CD14-positive monocyte (primary cell): ENCODE data around the gene RSPH10B2. TPM values are rescaled to one million over a fixed set of nuclear protein-coding genes. Genes with fewer than 3 reads are reported as not detected.
"Not testable (repeated sequence)": the region's sequence is repeated elsewhere in the genome, so short reads cannot be mapped to it uniquely, and the experiment has no call there.

Source experiments
- DNase-seq, 3 donors: peaks; one replicate each; pipeline ENCODE4 v3.0.0-alpha.2; 2011 to 2022
- H2AFZ ChIP-seq: 2 replicates; pipeline ENCODE4 v1.6.0; 2012; ENCODE audit warnings: mild to moderate bottlenecking, low read depth, low read length, inconsistent platforms; ENCODE audit not compliant: insufficient read depth, poor library complexity, severe bottlenecking
- H3K27ac ChIP-seq, 2 donors: 1 replicate in 1 of 2; 2 replicates in 1 of 2; pipeline ENCODE4 v1.5.1; 2012 to 2013; ENCODE audit warnings: low read length in 2 of 2, control low read depth in 1 of 2, inconsistent platforms in 1 of 2, low read depth in 1 of 2, mild to moderate bottlenecking in 1 of 2
- H3K27me3 ChIP-seq, 2 donors: one replicate each; pipeline versions ENCODE4 v1.6.0 to v1.6.1; 2011 to 2013; ENCODE audit warnings: low read length in 2 of 2; ENCODE audit not compliant: control insufficient read depth in 2 of 2, insufficient read depth in 2 of 2
- H3K36me3 ChIP-seq, 2 donors: replicated peaks in 1 of 2; 1 replicate in 1 of 2; 2 replicates in 1 of 2; pipeline versions ENCODE4 v1.5.1 to v1.6.1; 2012 to 2013; ENCODE audit warnings: low read length in 2 of 2, control low read depth in 1 of 2, inconsistent platforms in 1 of 2, mild to moderate bottlenecking in 1 of 2; ENCODE audit not compliant: insufficient read depth in 2 of 2, control insufficient read depth in 1 of 2
- H3K4me1 ChIP-seq, 2 donors: 1 replicate in 1 of 2; 2 replicates in 1 of 2; pipeline versions ENCODE4 v1.5.1 to v1.6.1; 2012 to 2013; ENCODE audit warnings: low read length in 2 of 2, control low read depth in 1 of 2, inconsistent platforms in 1 of 2, mild to moderate bottlenecking in 1 of 2, moderate library complexity in 1 of 2; ENCODE audit not compliant: insufficient read depth in 2 of 2, control insufficient read depth in 1 of 2
- H3K4me2 ChIP-seq: replicated peaks from 2 replicates; pipeline ENCODE3; 2012; ENCODE audit warnings: low read length, moderate library complexity, mild to moderate bottlenecking; ENCODE audit not compliant: poor library complexity, severe bottlenecking; ENCODE audit errors: extremely low read depth
- H3K4me3 ChIP-seq, 3 experiments: fragments of 200-600 bp in 1 of 3; sonication (generic) in 1 of 3; replicated peaks in 1 of 3; 1 replicate in 2 of 3; 2 replicates in 1 of 3; pipeline ENCODE4 v1.5.1; 2011 to 2013; ENCODE audit warnings: low read length in 3 of 3, mild to moderate bottlenecking in 3 of 3, control low read depth in 2 of 3, low read depth in 2 of 3, inconsistent platforms in 1 of 3, moderate library complexity in 1 of 3
- H3K79me2 ChIP-seq: 2 replicates; pipeline ENCODE4 v1.6.0; 2012; ENCODE audit warnings: mild to moderate bottlenecking, control low read depth, inconsistent platforms, low read length, moderate library complexity; ENCODE audit not compliant: insufficient read depth
- H3K9ac ChIP-seq: 2 replicates; pipeline ENCODE4 v1.6.0; 2017; ENCODE audit warnings: low read length, mild to moderate bottlenecking; ENCODE audit not compliant: insufficient read depth, poor library complexity, severe bottlenecking
- H3K9me3 ChIP-seq, 2 donors: replicated peaks in 1 of 2; 1 replicate in 1 of 2; 2 replicates in 1 of 2; pipeline versions ENCODE4 v1.5.1 to v1.6.1; 2012 to 2013; ENCODE audit warnings: low read length in 2 of 2, control low read depth in 1 of 2; ENCODE audit not compliant: control insufficient read depth in 1 of 2, insufficient read depth in 1 of 2
- H4K20me1 ChIP-seq: 2 replicates; pipeline ENCODE4 v1.6.0; 2012; ENCODE audit warnings: mild to moderate bottlenecking, low read length, control low read depth, moderate library complexity; ENCODE audit not compliant: insufficient read depth
- H3K27ac Mint-ChIP-seq, 7 donors: one replicate each; pipeline ENCODE4 v1.8.0; 2020; ENCODE audit warnings: mild to moderate bottlenecking in 7 of 7, mixed read lengths in 7 of 7, moderate library complexity in 6 of 7, inconsistent platforms in 2 of 7
- H3K27me3 Mint-ChIP-seq, 3 donors: one replicate each; pipeline ENCODE4 v1.8.0; 2021 to 2022; ENCODE audit warnings: low read depth in 3 of 3, mild to moderate bottlenecking in 3 of 3, mixed read lengths in 3 of 3, moderate library complexity in 3 of 3, inconsistent platforms in 1 of 3
- H3K36me3 Mint-ChIP-seq, 2 donors: one replicate each; pipeline ENCODE4 v1.8.0; 2020; ENCODE audit warnings: mixed read lengths in 2 of 2, inconsistent platforms in 1 of 2, mild to moderate bottlenecking in 1 of 2
- H3K4me1 Mint-ChIP-seq: one replicate; pipeline ENCODE4 v1.8.0; 2020; ENCODE audit warnings: mild to moderate bottlenecking, mixed read lengths
- H3K4me3 Mint-ChIP-seq, 2 donors: one replicate each; pipeline ENCODE4 v1.8.0; 2020; ENCODE audit warnings: mild to moderate bottlenecking in 2 of 2, mixed read lengths in 2 of 2, moderate library complexity in 1 of 2
- H3K9me3 Mint-ChIP-seq, 7 donors: one replicate each; pipeline ENCODE4 v1.8.0; 2020 to 2022; ENCODE audit warnings: mixed read lengths in 7 of 7, mild to moderate bottlenecking in 6 of 7, moderate library complexity in 6 of 7, inconsistent platforms in 2 of 7
- WGBS: methylation state at CpG from one replicate; pipeline ENCODE4 v1.1.5; 2013; ENCODE audit warnings: missing lambda C conversion rate; ENCODE audit not compliant: insufficient coverage; 5-methylcytosine and 5-hydroxymethylcytosine counted together
- intact Hi-C, 2 donors: fragments of 100-400 bp; cut with micrococcal nuclease; formaldehyde crosslinking; loops; one replicate each; pipeline versions ENCODE4 v1.15.0 to v1.15.1; 2023
- polyA plus RNA-seq, 3 donors: library from polyadenylated mRNA; depleted of rRNA in 1 of 3; unstranded in 2 of 3; stranded (reverse) in 1 of 3; fragments of 300-500 nt in 2 of 3; fragments of >200 nt in 1 of 3; fragmentation: Illumina TruSeq in 2 of 3; gene quantifications; 1 replicate in 2 of 3; 2 replicates in 1 of 3; pipeline ENCODE4 v1.2.3, GENCODE V29; 2012 to 2021

The RSPH10B2 gene
- polyA plus RNA-seq, 3 donors: 0.03 TPM; not detected in 2

GRCh38 chr7:6744410-6745100 is 9.3 kb upstream of the RSPH10B2 start:
- H3K9me3 ChIP-seq, H3K27ac ChIP-seq, DNase-seq, H3K4me3 Mint-ChIP-seq, H3K27me3 ChIP-seq, H3K4me2 ChIP-seq, intact Hi-C loops, H3K4me1 Mint-ChIP-seq, H3K27ac Mint-ChIP-seq, H3K9ac ChIP-seq, H3K4me3 ChIP-seq, H4K20me1 ChIP-seq, H3K9me3 Mint-ChIP-seq, H2AFZ ChIP-seq, H3K27me3 Mint-ChIP-seq, H3K79me2 ChIP-seq, H3K4me1 ChIP-seq: not testable (repeated sequence)
- H3K36me3 ChIP-seq: peaks cover 3 to 16% of the 10 kb centered on the region in 2 donors
- H3K36me3 Mint-ChIP-seq: peaks cover 20 to 27% of the 10 kb centered on the region in 2 donors
- no CpG with 5 or more reads among the region's 12 CpGs for WGBS

- H3K4me1 Mint-ChIP-seq, H3K9me3 Mint-ChIP-seq, H3K4me3 ChIP-seq, H3K27me3 Mint-ChIP-seq, H4K20me1 ChIP-seq, H3K27me3 ChIP-seq, H3K4me1 ChIP-seq, H3K9me3 ChIP-seq, H2AFZ ChIP-seq, intact Hi-C loops, H3K36me3 Mint-ChIP-seq, H3K79me2 ChIP-seq, DNase-seq, H3K36me3 ChIP-seq, H3K4me3 Mint-ChIP-seq, H3K4me2 ChIP-seq, H3K9ac ChIP-seq, H3K27ac Mint-ChIP-seq, H3K27ac ChIP-seq: not testable (repeated sequence)
- WGBS: no CpG with 5 or more reads among the region's 12 CpGs
These were observed 4.6 kb upstream of the RSPH10B2 start for GRCh38 chr7:6749335-6749734.

- intact Hi-C loops, H3K4me3 ChIP-seq, H3K27ac ChIP-seq, H3K4me1 Mint-ChIP-seq, H3K9me3 ChIP-seq, H3K9ac ChIP-seq, H3K36me3 Mint-ChIP-seq, H3K4me3 Mint-ChIP-seq, H2AFZ ChIP-seq, H4K20me1 ChIP-seq, H3K36me3 ChIP-seq, H3K9me3 Mint-ChIP-seq, H3K27me3 ChIP-seq, H3K4me1 ChIP-seq, H3K4me2 ChIP-seq, H3K79me2 ChIP-seq, DNase-seq, H3K27me3 Mint-ChIP-seq: not testable (repeated sequence)
- 100% methylated on average over 3 of the region's 6 CpGs for WGBS
- peak overlapping the region in 1 of 7 donors; percentile 37 for H3K27ac Mint-ChIP-seq
These were observed 3.7 kb upstream of the RSPH10B2 start for GRCh38 chr7:6750173-6750572.

GRCh38 chr7:6761186-6761585 is 7.3 kb downstream of the RSPH10B2 start:
- H3K9me3 Mint-ChIP-seq, H3K27me3 ChIP-seq, H3K4me2 ChIP-seq, H3K27ac Mint-ChIP-seq, intact Hi-C loops, H3K4me3 ChIP-seq, H4K20me1 ChIP-seq, H3K79me2 ChIP-seq, H3K36me3 ChIP-seq, DNase-seq, H3K4me1 Mint-ChIP-seq, H2AFZ ChIP-seq, H3K9ac ChIP-seq, H3K9me3 ChIP-seq, H3K27ac ChIP-seq, H3K27me3 Mint-ChIP-seq, H3K4me3 Mint-ChIP-seq, H3K4me1 ChIP-seq, H3K36me3 Mint-ChIP-seq: not testable (repeated sequence)
- WGBS: no CpG with 5 or more reads among the region's 12 CpGs
